ENCODE data around the gene CASP8AP2.

- TF ChIP-seq, protein P1, sequence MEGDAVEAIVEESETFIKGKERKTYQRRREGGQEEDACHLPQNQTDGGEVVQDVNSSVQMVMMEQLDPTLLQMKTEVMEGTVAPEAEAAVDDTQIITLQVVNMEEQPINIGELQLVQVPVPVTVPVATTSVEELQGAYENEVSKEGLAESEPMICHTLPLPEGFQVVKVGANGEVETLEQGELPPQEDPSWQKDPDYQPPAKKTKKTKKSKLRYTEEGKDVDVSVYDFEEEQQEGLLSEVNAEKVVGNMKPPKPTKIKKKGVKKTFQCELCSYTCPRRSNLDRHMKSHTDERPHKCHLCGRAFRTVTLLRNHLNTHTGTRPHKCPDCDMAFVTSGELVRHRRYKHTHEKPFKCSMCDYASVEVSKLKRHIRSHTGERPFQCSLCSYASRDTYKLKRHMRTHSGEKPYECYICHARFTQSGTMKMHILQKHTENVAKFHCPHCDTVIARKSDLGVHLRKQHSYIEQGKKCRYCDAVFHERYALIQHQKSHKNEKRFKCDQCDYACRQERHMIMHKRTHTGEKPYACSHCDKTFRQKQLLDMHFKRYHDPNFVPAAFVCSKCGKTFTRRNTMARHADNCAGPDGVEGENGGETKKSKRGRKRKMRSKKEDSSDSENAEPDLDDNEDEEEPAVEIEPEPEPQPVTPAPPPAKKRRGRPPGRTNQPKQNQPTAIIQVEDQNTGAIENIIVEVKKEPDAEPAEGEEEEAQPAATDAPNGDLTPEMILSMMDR (IDR thresholded peaks at IDR 0.05), result no peak
- TF ChIP-seq POLR2A (IDR thresholded peaks at IDR 0.05), result peak in 1 of 2 donors; percentile 46
Observed at GRCh38 chr6:89819336-89820130, 10.1 kb upstream of the CASP8AP2 start, which contains the start of gene MDN1.

Data from vagina (tissue), 2 donors.